Measurements from ENCODE around the gene CEP170B.

- TF ChIP-seq YY1 (IDR thresholded peaks at IDR 0.05; ENCODE audit: insufficient read depth, insufficient read length) (no peak), SUZ12 (IDR thresholded peaks at IDR 0.05; ENCODE audit: extremely low read depth, insufficient read depth, insufficient read length) (no peak)
Measured at GRCh38 chr14:104923640-104924420, 58.8 kb downstream of the CEP170B start.
